Lower leg skin (tissue), 4 donors: ENCODE results near the gene TASP1. TPM values are rescaled to one million over a fixed set of nuclear protein-coding genes. Genes with fewer than 3 reads are reported as not detected.
"Not testable (repeated sequence)": the region's sequence is repeated elsewhere in the genome, so short reads cannot be mapped to it uniquely, and the experiment has no call there.

Experiments used
- DNase-seq, 2 donors: peaks; one replicate each; pipeline ENCODE4 v3.0.0-alpha.2; 2019; ENCODE audit warnings: low spot score in 2 of 2
- H3K4me3 ChIP-seq: fragments of 200-600 bp; sonication (generic); 2 replicates; pipeline ENCODE4 v1.5.1; 2017; ENCODE audit warnings: mild to moderate bottlenecking, low read depth; ENCODE audit not compliant: poor library complexity, severe bottlenecking
- POLR2A ChIP-seq, 2 donors: fragments of 450-650 bp; IDR thresholded peaks; one replicate each; pipeline ENCODE4 v1.6.1; 2016 to 2017; ENCODE audit warnings: antibody characterized with exemption in 2 of 2, mild to moderate bottlenecking in 1 of 2, moderate library complexity in 1 of 2
- WGBS, 2 donors: methylation state at CpG; one replicate each; pipeline ENCODE4 v1.1.5; 2018; 5-methylcytosine and 5-hydroxymethylcytosine counted together
- intact Hi-C: fragments of 100-400 bp; cut with DNase I; formaldehyde crosslinking; loops from one replicate; pipeline ENCODE4 v1.15.0; 2023; ENCODE audit warnings: low total_unique reads
- total RNA-seq, 4 donors: library from RNA; depleted of rRNA; stranded (reverse); fragments of >200 nt; gene quantifications; one replicate each; pipeline ENCODE4 v1.1.0, GENCODE V29; 2016
- TF ChIP-seq, protein P1 (sequence below), 3 donors: fragments of 450-650 bp; IDR thresholded peaks; one replicate each; pipeline ENCODE4 v1.5.1; 2016; ENCODE audit warnings: antibody characterized with exemption in 3 of 3, mild to moderate bottlenecking in 3 of 3, moderate library complexity in 2 of 3

TASP1 gene
- total RNA-seq, 4 donors from 2014 or later: 9.0 to 18.3 (median 12.7) TPM

DNA sequence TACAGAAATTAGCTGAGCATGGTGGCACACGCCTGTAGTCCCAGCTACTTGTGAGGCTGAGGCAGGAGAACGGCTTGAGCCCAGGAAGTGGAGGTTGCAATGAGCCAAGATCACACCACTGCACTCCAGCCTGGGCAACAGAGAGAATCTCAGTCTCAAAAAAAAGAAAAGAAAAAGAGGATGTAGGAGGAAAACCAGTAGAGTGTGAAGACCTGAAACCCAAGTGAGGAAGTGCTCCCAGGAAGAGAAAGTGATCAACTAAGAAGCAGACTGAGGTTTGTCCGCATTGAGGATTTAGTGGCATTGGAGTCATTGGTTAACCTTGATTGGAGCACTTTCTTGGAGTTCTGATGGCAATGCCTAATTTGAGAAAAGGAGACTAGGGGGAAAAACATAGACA lies 20.6 kb upstream of the TASP1 start:
- DNase-seq: no peak
- intact Hi-C loops: no loop called here
- WGBS, 2 donors: 71 to 87% methylated on average over 3 of the region's 3 CpGs
- no peak overlapping the region for H3K4me3 ChIP-seq
- TF ChIP-seq, protein P1, sequence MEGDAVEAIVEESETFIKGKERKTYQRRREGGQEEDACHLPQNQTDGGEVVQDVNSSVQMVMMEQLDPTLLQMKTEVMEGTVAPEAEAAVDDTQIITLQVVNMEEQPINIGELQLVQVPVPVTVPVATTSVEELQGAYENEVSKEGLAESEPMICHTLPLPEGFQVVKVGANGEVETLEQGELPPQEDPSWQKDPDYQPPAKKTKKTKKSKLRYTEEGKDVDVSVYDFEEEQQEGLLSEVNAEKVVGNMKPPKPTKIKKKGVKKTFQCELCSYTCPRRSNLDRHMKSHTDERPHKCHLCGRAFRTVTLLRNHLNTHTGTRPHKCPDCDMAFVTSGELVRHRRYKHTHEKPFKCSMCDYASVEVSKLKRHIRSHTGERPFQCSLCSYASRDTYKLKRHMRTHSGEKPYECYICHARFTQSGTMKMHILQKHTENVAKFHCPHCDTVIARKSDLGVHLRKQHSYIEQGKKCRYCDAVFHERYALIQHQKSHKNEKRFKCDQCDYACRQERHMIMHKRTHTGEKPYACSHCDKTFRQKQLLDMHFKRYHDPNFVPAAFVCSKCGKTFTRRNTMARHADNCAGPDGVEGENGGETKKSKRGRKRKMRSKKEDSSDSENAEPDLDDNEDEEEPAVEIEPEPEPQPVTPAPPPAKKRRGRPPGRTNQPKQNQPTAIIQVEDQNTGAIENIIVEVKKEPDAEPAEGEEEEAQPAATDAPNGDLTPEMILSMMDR (IDR thresholded peaks at IDR 0.05): no peak
- TF ChIP-seq POLR2A (IDR thresholded peaks at IDR 0.05): no peak

DNA sequence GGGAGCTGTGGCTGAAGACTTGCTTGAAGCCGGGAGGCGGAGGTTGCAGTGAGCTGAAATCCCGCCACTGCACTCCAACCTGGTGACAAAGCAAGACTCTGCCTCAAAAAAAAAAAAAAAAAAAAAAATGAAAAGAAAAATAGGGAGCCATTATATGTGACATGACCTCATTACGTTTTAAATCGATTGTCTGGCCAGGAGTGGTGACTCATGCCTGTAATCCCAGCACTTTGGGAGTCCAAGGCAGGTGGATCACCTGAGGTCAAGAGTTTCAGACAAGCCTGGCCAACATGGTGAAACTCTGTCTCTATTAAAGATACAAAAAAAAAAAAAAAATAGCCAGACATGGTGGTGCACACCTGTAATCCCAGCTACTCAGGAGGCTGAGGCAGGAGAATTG lies 19.3 kb upstream of the TASP1 start:
- DNase-seq, intact Hi-C loops, H3K4me3 ChIP-seq: not testable (repeated sequence)
- WGBS, 2 donors: 84 to 91% methylated on average over 5 of the region's 5 CpGs

DNA sequence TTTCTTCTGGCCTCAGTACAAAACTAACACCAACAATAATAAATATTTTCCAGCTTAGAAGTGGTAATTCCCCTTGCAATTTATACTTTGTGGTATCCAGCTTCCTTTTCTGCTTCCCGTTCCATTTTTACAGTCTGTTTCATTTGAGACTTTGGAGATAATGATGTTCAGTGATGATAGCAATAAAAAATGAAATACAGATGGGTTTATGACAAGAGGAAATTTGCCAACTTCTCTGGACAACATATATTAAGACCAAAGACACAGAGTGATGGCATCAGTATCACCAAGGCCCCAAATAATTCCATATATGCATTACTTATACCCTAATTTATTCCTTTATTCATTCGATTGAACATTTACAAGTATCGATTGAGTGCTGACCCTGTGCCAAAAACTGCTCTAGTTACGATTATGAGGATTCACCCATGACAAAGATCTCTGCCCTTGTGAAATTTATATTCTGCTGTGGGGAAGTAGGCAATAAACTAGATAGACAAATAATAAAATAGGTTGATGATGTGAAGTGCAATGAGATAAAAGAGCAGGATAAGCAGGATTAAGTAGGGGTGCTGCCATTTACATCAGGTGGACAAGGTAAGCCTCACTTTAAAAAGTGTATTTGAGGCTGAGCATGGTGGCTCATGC lies 18.1 kb upstream of the TASP1 start:
- intact Hi-C loops: no loop called here
- DNase-seq: no peak
- no peak overlapping the region for H3K4me3 ChIP-seq
- 60 to 61% methylated on average over 4 of the region's 4 CpGs for WGBS, 2 donors
- TF ChIP-seq POLR2A (IDR thresholded peaks at IDR 0.05): no peak
- TF ChIP-seq, protein P1 (IDR thresholded peaks at IDR 0.05): no peak

DNA sequence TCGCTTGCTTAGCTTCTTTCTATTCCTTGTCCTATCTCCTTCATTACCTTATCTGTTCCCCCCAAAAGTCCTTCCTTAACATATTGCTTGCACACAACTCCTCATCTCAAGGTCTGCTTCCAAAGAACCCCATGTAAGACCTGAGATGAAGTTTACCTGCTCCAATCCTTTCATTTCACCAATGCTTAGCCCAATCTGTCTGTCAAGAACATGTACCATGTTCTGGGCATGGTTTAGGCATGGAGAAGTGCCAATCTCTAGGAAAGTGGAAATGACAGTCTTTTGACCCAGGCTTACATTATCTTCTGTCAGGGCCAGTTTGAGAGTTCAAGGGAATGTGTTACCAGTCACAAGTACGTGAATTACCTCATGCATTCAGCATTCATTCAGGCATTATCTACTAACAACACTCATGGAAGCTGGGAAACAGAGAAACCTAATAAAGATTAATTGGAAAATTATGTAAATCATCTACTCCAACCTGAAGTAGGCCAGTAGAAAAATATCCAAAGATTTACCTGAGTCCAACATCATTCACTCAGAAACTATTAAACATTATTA lies 15.8 kb upstream of the TASP1 start:
- no peak for DNase-seq
- H3K4me3 ChIP-seq: no peak overlapping the region
- TF ChIP-seq, protein P1 (IDR thresholded peaks at IDR 0.05): no peak
- no peak for TF ChIP-seq POLR2A (IDR thresholded peaks at IDR 0.05)
- WGBS, 2 donors: 54 to 73% methylated on average over 2 of the region's 2 CpGs
- intact Hi-C loops: no loop called here

DNA sequence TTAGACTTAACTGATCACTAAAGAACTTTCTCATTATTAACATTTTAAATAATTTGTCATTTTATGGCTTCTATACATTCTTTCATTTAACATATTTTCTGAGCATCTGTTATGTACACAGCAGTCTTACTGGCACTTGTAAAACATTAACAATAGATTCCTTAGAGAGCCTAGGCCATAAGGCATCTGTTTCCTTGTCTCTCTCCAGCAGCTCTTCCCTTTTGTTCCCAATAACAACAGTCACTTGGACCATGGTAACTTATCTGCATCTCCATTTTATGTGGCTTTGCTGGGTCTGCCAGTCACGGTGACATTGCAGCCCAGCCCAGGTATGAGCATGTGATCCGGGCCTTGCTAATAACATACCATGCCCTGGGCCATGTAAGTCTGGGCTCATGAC lies 11.7 kb upstream of the TASP1 start:
- TF ChIP-seq, protein P1 (IDR thresholded peaks at IDR 0.05): no peak
- TF ChIP-seq POLR2A (IDR thresholded peaks at IDR 0.05): no peak
- no peak overlapping the region for H3K4me3 ChIP-seq
- WGBS, 2 donors: 70 to 80% methylated on average over 2 of the region's 2 CpGs
- intact Hi-C loops: no loop called here
- no peak for DNase-seq

DNA sequence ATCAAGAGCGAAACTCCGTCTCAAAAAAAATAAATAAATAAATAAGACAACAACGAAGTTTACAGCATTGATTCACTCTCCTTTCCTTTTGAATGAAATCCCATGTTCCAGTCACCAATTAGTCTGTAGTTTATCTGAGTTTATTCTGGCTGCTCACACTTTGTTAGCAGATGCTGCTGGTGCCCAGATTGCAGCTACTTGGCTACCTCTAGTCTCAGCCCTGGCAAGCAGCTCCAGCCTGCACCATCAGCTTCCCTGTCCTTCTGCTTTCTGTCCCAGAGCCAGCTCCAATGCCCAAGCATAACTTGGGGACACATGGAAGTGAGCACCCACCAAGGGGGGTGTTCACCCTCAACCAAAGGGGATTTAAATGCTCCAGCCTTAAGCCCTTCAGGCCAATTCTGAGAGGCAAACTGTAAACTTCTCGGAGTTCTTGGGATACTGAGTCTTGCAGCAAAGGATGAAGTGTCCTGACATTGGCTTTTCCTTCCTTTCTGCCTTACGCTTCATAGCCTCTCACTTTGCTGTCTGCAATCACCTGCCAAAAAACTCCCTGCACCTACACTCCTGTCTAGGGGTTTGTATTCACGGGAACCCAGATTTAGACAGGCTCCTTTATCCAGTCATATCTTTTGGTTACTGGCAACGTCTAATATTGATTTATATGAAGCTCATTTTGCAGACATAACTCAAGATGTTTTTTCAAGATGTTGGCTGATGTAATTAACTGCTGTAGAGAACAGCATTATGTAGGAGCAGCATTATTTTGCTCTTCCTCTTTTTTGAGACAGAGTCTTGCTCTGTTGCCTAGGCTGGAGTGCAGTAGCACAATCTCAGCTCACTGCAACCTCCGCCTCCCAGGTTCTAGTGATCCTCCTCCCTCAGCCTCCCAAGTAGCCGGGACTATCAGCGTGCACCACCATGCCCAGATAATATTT lies 9.8 kb upstream of the TASP1 start:
- H3K4me3 ChIP-seq: no peak overlapping the region
- TF ChIP-seq, protein P1 (IDR thresholded peaks at IDR 0.05): no peak
- no peak for TF ChIP-seq POLR2A (IDR thresholded peaks at IDR 0.05)
- 64 to 67% methylated on average over 10 of the region's 10 CpGs for WGBS, 2 donors
- DNase-seq: no peak
- intact Hi-C loops: no loop called here
